Measurements from ENCODE around the gene HSPA9.

GRCh38 chr5:138623053-138623452 lies 47.9 kb upstream of the HSPA9 start:
- no peak for TF ChIP-seq TAF1 (IDR thresholded peaks at IDR 0.05; ENCODE audit: low read depth, low read length)
- TF ChIP-seq POLR2AphosphoS5 (IDR thresholded peaks at IDR 0.05; ENCODE audit: low read depth, low read length) = no peak
- no peak for TF ChIP-seq POLR2A (IDR thresholded peaks at IDR 0.05; ENCODE audit: low read depth, low read length)
